NB4 (cell line): ENCODE measurements around the gene DYNLT2B.
"Not testable (repeated sequence)": the region's sequence is repeated elsewhere in the genome, so short reads cannot be mapped to it uniquely, and the experiment has no call there.

ENCODE experiments used
- CTCF ChIP-seq: IDR thresholded peaks from one replicate; pipeline ENCODE4 v1.5.1; 2012; ENCODE audit warnings: low read depth, low read length
- MAX ChIP-seq: IDR thresholded peaks from 2 replicates; pipeline ENCODE4 v1.6.1; 2011; ENCODE audit warnings: low read depth, low read length

- TF ChIP-seq CTCF, MAX: not testable (repeated sequence)
Observed at GRCh38 chr3:196302960-196303359, 15.1 kb downstream of the DYNLT2B start.
